Parathyroid adenoma (tissue), 2 donors: ENCODE results near the gene DOK5.

ENCODE experiments used
- H2AFZ ChIP-seq: fragments of 300-600 bp; sonication (generic); one replicate; pipeline ENCODE4 v1.7.0; 2017; ENCODE audit warnings: antibody characterized with exemption, mild to moderate bottlenecking
- H3K27ac ChIP-seq: fragments of 300-600 bp; sonication (generic); one replicate; pipeline ENCODE4 v1.7.0; 2017
- H3K27me3 ChIP-seq: fragments of 300-600 bp; sonication (generic); one replicate; pipeline ENCODE4 v1.7.0; 2017; ENCODE audit warnings: low read length; ENCODE audit not compliant: control insufficient read depth, insufficient read depth
- H3K36me3 ChIP-seq: fragments of 300-600 bp; sonication (generic); one replicate; pipeline ENCODE4 v1.7.0; 2017; ENCODE audit warnings: low read length; ENCODE audit not compliant: control insufficient read depth, insufficient read depth
- H3K4me1 ChIP-seq: fragments of 300-600 bp; sonication (generic); one replicate; pipeline ENCODE4 v1.7.0; 2017; ENCODE audit warnings: control low read depth
- H3K4me2 ChIP-seq: fragments of 300-600 bp; sonication (generic); one replicate; pipeline ENCODE4 v1.7.0; 2017; ENCODE audit warnings: low read length
- H3K4me3 ChIP-seq: fragments of 300-600 bp; sonication (generic); one replicate; pipeline ENCODE4 v1.7.0; 2017; ENCODE audit warnings: low read depth, low read length
- H3K79me2 ChIP-seq: fragments of 300-600 bp; sonication (generic); one replicate; pipeline ENCODE4 v1.7.0; 2017; ENCODE audit warnings: control low read depth
- H3K9ac ChIP-seq: fragments of 300-600 bp; sonication (generic); one replicate; pipeline ENCODE4 v1.7.0; 2017; ENCODE audit warnings: mild to moderate bottlenecking
- H3K9me3 ChIP-seq: fragments of 300-600 bp; sonication (generic); one replicate; pipeline ENCODE4 v1.7.0; 2017; ENCODE audit warnings: low read length; ENCODE audit not compliant: control insufficient read depth
- TF ChIP-seq, protein P1 (sequence below): fragments of 300-600 bp; sonication (generic); IDR thresholded peaks from one replicate; pipeline ENCODE4 v1.7.0; 2017; ENCODE audit warnings: antibody characterized with exemption, mild to moderate bottlenecking
- donor health status: primary hyperparathyroidism.

DOK5 gene

DNA sequence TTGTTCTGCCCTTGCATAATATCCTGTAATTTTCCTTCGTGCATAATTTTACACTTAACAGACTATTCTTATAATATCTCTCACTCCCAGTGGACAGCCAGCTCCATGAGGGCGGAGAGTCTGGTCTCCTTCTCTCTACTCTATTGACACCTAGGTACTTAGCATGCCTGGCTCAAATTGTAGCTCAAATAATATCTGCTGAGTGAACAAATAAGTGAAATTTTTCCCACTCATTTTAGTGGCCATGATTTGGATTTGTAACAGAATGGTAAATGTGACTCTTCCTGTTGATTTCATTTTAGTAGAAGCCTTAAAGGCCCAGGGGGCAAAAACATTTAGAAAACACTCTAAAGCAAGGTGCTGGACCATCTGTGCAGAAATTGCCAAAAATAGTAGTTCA is 7.8 kb upstream of the DOK5 start:
- Histone ChIP-seq H3K4me2 (no peak overlapping the region), H3K27me3 (no peaks in the 10 kb centered on the region), H3K27ac (no peak overlapping the region), H3K79me2 (no peaks in the 10 kb centered on the region), H3K4me3 (no peak overlapping the region), H3K9me3 (no peaks in the 10 kb centered on the region), H3K36me3 (no peaks in the 10 kb centered on the region), H2AFZ (no peak overlapping the region), H3K4me1 (no peaks in the 10 kb centered on the region), H3K9ac (no peak overlapping the region)
- TF ChIP-seq, protein P1, sequence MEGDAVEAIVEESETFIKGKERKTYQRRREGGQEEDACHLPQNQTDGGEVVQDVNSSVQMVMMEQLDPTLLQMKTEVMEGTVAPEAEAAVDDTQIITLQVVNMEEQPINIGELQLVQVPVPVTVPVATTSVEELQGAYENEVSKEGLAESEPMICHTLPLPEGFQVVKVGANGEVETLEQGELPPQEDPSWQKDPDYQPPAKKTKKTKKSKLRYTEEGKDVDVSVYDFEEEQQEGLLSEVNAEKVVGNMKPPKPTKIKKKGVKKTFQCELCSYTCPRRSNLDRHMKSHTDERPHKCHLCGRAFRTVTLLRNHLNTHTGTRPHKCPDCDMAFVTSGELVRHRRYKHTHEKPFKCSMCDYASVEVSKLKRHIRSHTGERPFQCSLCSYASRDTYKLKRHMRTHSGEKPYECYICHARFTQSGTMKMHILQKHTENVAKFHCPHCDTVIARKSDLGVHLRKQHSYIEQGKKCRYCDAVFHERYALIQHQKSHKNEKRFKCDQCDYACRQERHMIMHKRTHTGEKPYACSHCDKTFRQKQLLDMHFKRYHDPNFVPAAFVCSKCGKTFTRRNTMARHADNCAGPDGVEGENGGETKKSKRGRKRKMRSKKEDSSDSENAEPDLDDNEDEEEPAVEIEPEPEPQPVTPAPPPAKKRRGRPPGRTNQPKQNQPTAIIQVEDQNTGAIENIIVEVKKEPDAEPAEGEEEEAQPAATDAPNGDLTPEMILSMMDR = no peak

DNA sequence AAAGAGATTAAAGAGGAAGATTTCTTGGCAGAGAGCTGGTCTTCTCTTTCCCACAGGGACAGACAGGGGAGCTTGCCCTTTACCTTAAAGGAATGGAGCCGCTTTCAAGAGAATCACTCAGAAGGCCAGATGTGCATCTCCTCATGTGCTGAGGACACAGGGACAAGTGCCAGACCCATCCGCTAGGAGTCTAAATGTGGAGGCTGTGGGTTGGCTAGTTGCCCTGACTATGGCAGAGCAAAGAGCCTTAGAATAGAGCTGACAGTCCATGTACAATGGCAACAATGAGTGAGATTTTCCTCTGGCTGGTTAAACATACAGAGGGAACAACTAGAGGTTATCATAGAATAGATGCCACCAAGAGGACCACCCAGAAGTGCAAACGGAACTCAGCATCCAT is 7.3 kb upstream of the DOK5 start:
- no peaks in the 10 kb centered on the region for H3K9me3 ChIP-seq
- no peak overlapping the region for H3K4me2 ChIP-seq
- H3K27ac ChIP-seq = no peak overlapping the region
- no peak overlapping the region for H3K4me3 ChIP-seq
- H3K36me3 ChIP-seq = no peaks in the 10 kb centered on the region
- H3K4me1 ChIP-seq = no peaks in the 10 kb centered on the region
- TF ChIP-seq, protein P1 = no peak
- no peak overlapping the region for H2AFZ ChIP-seq
- no peaks in the 10 kb centered on the region for H3K27me3 ChIP-seq
- no peak overlapping the region for H3K9ac ChIP-seq
- H3K79me2 ChIP-seq = no peaks in the 10 kb centered on the region

DNA sequence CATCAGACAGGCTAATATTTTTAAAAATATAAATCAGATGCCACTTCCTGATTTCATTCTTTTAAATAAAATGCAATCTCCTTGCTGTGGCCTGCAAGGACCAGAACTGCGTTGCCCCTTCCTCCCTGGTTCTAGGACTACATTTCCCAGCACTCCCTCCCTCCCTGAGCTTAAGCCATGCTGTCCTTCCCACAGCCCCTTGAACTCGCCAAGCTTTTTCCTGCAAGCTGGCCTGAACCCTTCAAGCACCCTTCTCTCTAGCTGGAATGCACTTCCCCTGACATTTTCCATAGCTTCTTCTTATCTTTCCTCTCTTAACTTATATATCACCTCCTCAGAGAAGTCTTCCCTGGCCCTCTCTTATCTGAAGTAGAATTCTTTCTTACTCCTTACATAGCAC is 6.1 kb upstream of the DOK5 start:
- Histone ChIP-seq H3K4me1 (no peaks in the 10 kb centered on the region), H3K4me2 (no peak overlapping the region), H2AFZ (no peak overlapping the region), H3K9ac (no peak overlapping the region), H3K9me3 (no peaks in the 10 kb centered on the region), H3K36me3 (no peaks in the 10 kb centered on the region), H3K27me3 (no peaks in the 10 kb centered on the region), H3K4me3 (no peak overlapping the region), H3K27ac (no peak overlapping the region), H3K79me2 (no peaks in the 10 kb centered on the region)
- TF ChIP-seq, protein P1 = no peak

GRCh38 chr20:54469952-54470351 is 5.4 kb upstream of the DOK5 start:
- H2AFZ ChIP-seq = no peak overlapping the region
- no peaks in the 10 kb centered on the region for H3K9me3 ChIP-seq
- TF ChIP-seq, protein P1 = no peak
- no peaks in the 10 kb centered on the region for H3K79me2 ChIP-seq
- no peaks in the 10 kb centered on the region for H3K36me3 ChIP-seq
- no peaks in the 10 kb centered on the region for H3K4me1 ChIP-seq
- H3K4me2 ChIP-seq = no peak overlapping the region
- no peaks in the 10 kb centered on the region for H3K27me3 ChIP-seq
- no peak overlapping the region for H3K27ac ChIP-seq
- no peak overlapping the region for H3K4me3 ChIP-seq
- no peak overlapping the region for H3K9ac ChIP-seq

- H3K4me1 ChIP-seq = no peaks in the 10 kb centered on the region
- no peak overlapping the region for H3K9ac ChIP-seq
- TF ChIP-seq, protein P1 = no peak
- H3K27ac ChIP-seq = no peak overlapping the region
- H2AFZ ChIP-seq = no peak overlapping the region
- no peaks in the 10 kb centered on the region for H3K79me2 ChIP-seq
- no peak overlapping the region for H3K4me2 ChIP-seq
- no peaks in the 10 kb centered on the region for H3K27me3 ChIP-seq
- no peaks in the 10 kb centered on the region for H3K36me3 ChIP-seq
- H3K4me3 ChIP-seq = no peak overlapping the region
- no peaks in the 10 kb centered on the region for H3K9me3 ChIP-seq
Observed at GRCh38 chr20:54470697-54471096, 4.7 kb upstream of the DOK5 start.
